ENCODE data around the gene ARHGEF37. TPM values are rescaled to one million over a fixed set of nuclear protein-coding genes. Genes with fewer than 3 reads are reported as not detected.

The ARHGEF37 gene
- total and polyA plus RNA-seq, 9 of the 15 experiments (the other 6 are each of a cell fraction or from before 2014, with no cell fraction given), result 0.01 to 0.27 (median 0.05) TPM

DNA sequence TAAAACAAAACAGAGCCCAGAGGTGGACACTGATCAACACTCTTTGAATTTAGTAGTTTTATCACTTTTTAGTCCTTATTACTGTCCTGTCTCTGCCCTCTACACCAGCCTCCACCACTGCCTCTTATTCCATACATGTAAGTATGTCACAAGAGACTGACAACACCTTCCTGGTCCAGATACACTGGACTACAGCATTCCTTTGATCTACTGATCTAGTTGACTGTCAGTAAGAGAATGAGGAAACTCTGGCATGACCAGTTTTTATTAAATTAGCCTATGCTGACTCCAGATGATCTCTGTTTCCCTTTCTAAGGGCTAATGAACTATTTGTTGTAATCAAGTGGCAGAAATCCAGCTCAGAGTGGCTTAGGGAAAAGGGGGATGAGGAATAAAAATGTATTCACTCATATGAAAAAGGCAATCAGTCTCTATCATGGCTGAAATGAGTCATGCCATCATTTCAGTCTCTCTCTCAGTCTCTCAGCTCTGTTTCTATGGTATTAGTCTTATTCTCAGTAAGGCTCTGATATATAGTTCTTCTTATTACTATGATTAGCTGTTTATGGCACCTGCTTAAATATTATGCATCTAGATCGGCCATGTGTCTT is 5.5 kb downstream of the ARHGEF37 start (continued):
- TF ChIP-seq, protein P1, sequence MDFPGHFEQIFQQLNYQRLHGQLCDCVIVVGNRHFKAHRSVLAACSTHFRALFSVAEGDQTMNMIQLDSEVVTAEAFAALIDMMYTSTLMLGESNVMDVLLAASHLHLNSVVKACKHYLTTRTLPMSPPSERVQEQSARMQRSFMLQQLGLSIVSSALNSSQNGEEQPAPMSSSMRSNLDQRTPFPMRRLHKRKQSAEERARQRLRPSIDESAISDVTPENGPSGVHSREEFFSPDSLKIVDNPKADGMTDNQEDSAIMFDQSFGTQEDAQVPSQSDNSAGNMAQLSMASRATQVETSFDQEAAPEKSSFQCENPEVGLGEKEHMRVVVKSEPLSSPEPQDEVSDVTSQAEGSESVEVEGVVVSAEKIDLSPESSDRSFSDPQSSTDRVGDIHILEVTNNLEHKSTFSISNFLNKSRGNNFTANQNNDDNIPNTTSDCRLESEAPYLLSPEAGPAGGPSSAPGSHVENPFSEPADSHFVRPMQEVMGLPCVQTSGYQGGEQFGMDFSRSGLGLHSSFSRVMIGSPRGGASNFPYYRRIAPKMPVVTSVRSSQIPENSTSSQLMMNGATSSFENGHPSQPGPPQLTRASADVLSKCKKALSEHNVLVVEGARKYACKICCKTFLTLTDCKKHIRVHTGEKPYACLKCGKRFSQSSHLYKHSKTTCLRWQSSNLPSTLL (IDR thresholded peaks at IDR 0.05), result no peak
- TF ChIP-seq ZNF282 (CRISPR knock-in tag; IDR thresholded peaks at IDR 0.05) (no peak), RBBP5 (IDR thresholded peaks at IDR 0.05; ENCODE audit: borderline replicate concordance, insufficient read depth, low read length, poor library complexity, severe bottlenecking) (no peak)

DNA sequence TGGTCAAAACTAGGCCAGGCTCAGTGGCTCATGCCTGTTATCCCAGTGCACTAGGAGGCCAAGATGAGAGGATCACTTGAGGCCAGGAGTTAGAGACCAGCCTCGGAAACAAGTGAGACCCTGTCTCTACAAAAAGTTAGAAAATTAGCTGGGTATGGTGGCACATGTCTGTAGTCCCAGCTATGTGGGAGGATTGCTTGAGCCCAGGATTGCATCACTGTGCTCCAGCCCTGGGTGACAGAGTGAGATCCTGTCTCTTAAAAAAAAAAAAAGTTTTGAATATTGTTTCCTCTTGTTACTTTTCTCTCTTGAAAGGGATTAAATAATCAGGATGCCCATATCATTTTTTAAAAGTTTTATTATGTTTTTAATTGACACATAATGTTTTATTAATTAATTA is 7.6 kb downstream of the ARHGEF37 start:
- no TSS peak for BruUV-seq (replicated peaks)
- no peaks in the 10 kb centered on the region for H3K9me3 ChIP-seq (replicated peaks; ENCODE audit: control insufficient read depth, insufficient read depth, low read depth, low read length)
- H3K27ac ChIP-seq (ENCODE audit: extremely low read depth, low read depth, low read length), result no peak overlapping the region
- no peaks in the 10 kb centered on the region for H3K36me3 ChIP-seq (ENCODE audit: control insufficient read depth, insufficient read depth, low read length)
- no peak overlapping the region for H3K4me3 ChIP-seq
- no peaks in the 10 kb centered on the region for H3K79me2 ChIP-seq (ENCODE audit: control insufficient read depth, insufficient read depth, low read length)
- no peaks in the 10 kb centered on the region for H4K20me1 ChIP-seq (replicated peaks; ENCODE audit: control insufficient read depth, insufficient read depth, low read length)
- H3K4me2 ChIP-seq (ENCODE audit: insufficient read depth, low read length), result no peak overlapping the region
- ATAC-seq (no peak), FAIRE-seq (no peak), DNase-seq (ENCODE audit: extremely low read depth in 1 of 4, low spot score in 3 of 4) (no peak)
- no peaks in the 10 kb centered on the region for H3K9me1 ChIP-seq (ENCODE audit: control insufficient read depth, insufficient read depth, low read length)
- 0 out of 5 replicates have a peak, but pooled peaks cover 0 to 4% of the 10 kb centered on the region in 2 experiments for H3K4me1 ChIP-seq (replicated peaks in 1 of 2; ENCODE audit: control insufficient read depth in 2 of 2, insufficient read depth in 2 of 2, low read length in 2 of 2)
- H2AFZ ChIP-seq (ENCODE audit: low read depth, low read length), result no peak overlapping the region
- POLR2A ChIA-PET, result interaction anchor here (1.2 kb wide), 1 partner anchor 16 kb away, joined by 3 read pairs; no protein-coding TSS in a partner anchor
- 42% methylated on average over 1 of the region's 1 CpG for WGBS (ENCODE audit: insufficient coverage, low coverage, missing lambda C conversion rate)
- CTCF ChIA-PET (ENCODE audit: low intra/inter-chr PET ratio), result no interaction called here
- no peak overlapping the region for H3K9ac ChIP-seq (ENCODE audit: insufficient read depth in 1 of 2, low read depth in 2 of 2, low read length in 2 of 2)
- in situ Hi-C loops (cut with MboI), result no loop called here
- H3K27me3 ChIP-seq (ENCODE audit: control insufficient read depth in 2 of 2, insufficient read depth in 2 of 2, low read length in 2 of 2), result peaks cover 3 to 4% of the 10 kb centered on the region in 2 experiments; a peak in 1 of 5 replicates
- intact Hi-C loops (cut with micrococcal nuclease), result no loop called here
- no peak for TF ChIP-seq SRSF9 (IDR thresholded peaks at IDR 0.05; ENCODE audit: borderline replicate concordance, low read depth, low read length)
- TF ChIP-seq KDM2B (CRISPR knock-in tag; IDR thresholded peaks at IDR 0.05), result no peak
- TF ChIP-seq ZKSCAN8 (CRISPR knock-in tag; IDR thresholded peaks at IDR 0.05), result no peak
- peak; percentile 46 for TF ChIP-seq CEBPB (tag; IDR thresholded peaks at IDR 0.05)
- no peak for TF ChIP-seq GABPB2 (CRISPR knock-in tag; conservative IDR thresholded peaks at IDR 0.05)
- no peak for TF ChIP-seq THRAP3 (IDR thresholded peaks at IDR 0.05; ENCODE audit: borderline replicate concordance)

Measured in K562 (cell line).